ENCODE results near the gene CHL1.

GRCh38 chr3:244041-244440, 47.5 kb downstream of the CHL1 start:
- TF ChIP-seq CTCF (IDR thresholded peaks at IDR 0.05) (no peak), POLR2A (IDR thresholded peaks at IDR 0.05) (no peak)

Data from body of pancreas (tissue), 4 donors.